Transverse colon (tissue), 4 donors: ENCODE results near the gene HSPA14. TPM values are rescaled to one million over a fixed set of nuclear protein-coding genes. Genes with fewer than 3 reads are reported as not detected.

Experiments used
- DNase-seq: peaks from one replicate; pipeline ENCODE4 v3.0.0-alpha.2; 2019
- H3K27ac ChIP-seq, 4 donors: fragments of 200-600 bp; sonication (generic); 2 replicates each; pipeline ENCODE4 v1.5.1; 2016 to 2018; ENCODE audit warnings: inconsistent platforms in 4 of 4
- H3K27me3 ChIP-seq: fragments of 200-600 bp; sonication (generic); 2 replicates; pipeline ENCODE4 v1.5.1; 2017; ENCODE audit warnings: inconsistent platforms
- H3K36me3 ChIP-seq, 4 donors: fragments of 200-600 bp; sonication (generic); 2 replicates each; pipeline ENCODE4 v1.5.1; 2017 to 2019; ENCODE audit warnings: inconsistent platforms in 4 of 4
- H3K4me1 ChIP-seq, 4 donors: fragments of 200-600 bp; sonication (generic); 2 replicates each; pipeline ENCODE4 v1.5.1; 2017 to 2020; ENCODE audit warnings: inconsistent platforms in 4 of 4
- H3K4me3 ChIP-seq, 4 donors: fragments of 200-600 bp; sonication (generic); 1 replicate in 1 of 4; 2 replicates in 3 of 4; pipeline versions ENCODE4 v1.5.1 to v1.6.1; 2017 to 2019; ENCODE audit warnings: inconsistent platforms in 4 of 4
- H3K9me3 ChIP-seq, 2 donors: fragments of 200-600 bp; sonication (generic); 2 replicates each; pipeline ENCODE4 v1.5.1; 2017 to 2019; ENCODE audit warnings: inconsistent platforms in 2 of 2
- EP300 ChIP-seq: sonication (generic); formaldehyde crosslinking; IDR thresholded peaks from one replicate; pipeline ENCODE4 v1.6.1; 2017; ENCODE audit warnings: antibody characterized with exemption, low read depth
- POLR2A ChIP-seq: fragments of 450-650 bp; IDR thresholded peaks from one replicate; pipeline ENCODE4 v1.6.1; 2016; ENCODE audit warnings: antibody characterized with exemption, mild to moderate bottlenecking, moderate library complexity
- POLR2AphosphoS5 ChIP-seq, 3 donors: sonication (generic); formaldehyde crosslinking; IDR thresholded peaks; one replicate each; pipeline ENCODE4 v1.6.1; 2016; ENCODE audit warnings: antibody characterized with exemption in 3 of 3
- WGBS, 2 donors: methylation state at CpG; one replicate each; pipeline ENCODE4 v1.1.5; 2018; ENCODE audit warnings: low coverage in 1 of 2; 5-methylcytosine and 5-hydroxymethylcytosine counted together
- in situ Hi-C, 4 donors: fragments of 200-750 bp; cut with MboI; loops; one replicate each; pipeline versions ENCODE4 v1.15.0 to v1.15.1; 2017; ENCODE audit warnings: low sequenced_read_pairs in 3 of 4, low pct_ligation_motif_present in 1 of 4, low pct_unique_long_range_greater_than_20kb in 1 of 4
- intact Hi-C: fragments of 100-400 bp; cut with DNase I; formaldehyde crosslinking; loops from one replicate; pipeline ENCODE4 v1.15.1; 2023; ENCODE audit warnings: low total_unique reads
- total RNA-seq, 4 donors: library from RNA; depleted of rRNA; stranded (reverse); fragments of >200 nt; gene quantifications; one replicate each; pipeline ENCODE4 v1.1.0, GENCODE V29; 2016
- TF ChIP-seq, protein P1 (sequence below), 5 experiments: fragments of 200-600 bp in 3 of 5; fragments of 450-650 bp in 2 of 5; sonication (generic) in 3 of 5; IDR thresholded peaks; 1 replicate in 2 of 5; 2 replicates in 3 of 5; pipeline ENCODE4 v1.5.1; 2016 to 2017; ENCODE audit warnings: antibody characterized with exemption in 5 of 5, inconsistent platforms in 3 of 5, mild to moderate bottlenecking in 2 of 5, moderate library complexity in 1 of 5

HSPA14 gene
- total RNA-seq, 4 donors from 2014 or later = 6.7 to 15.4 (median 8.7) TPM

DNA sequence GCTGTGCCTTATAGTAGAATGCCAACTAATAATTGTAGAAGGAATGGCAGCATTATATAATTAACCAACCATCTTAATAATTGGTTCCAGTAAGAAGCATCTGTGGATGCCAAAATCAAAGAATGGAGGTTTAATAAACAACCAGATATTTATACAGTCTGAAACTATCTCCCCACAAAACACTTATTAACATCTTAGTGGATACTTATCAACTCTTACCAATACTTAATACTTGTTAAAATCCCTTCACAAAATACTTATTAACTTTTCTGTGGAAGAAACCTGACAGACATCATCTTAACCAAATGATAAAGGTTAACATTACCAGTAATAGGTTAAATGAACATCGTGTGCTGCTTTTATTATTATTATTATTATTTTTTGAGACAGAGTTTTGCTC is 34.3 kb upstream of the HSPA14 start:
- no peaks in the 10 kb centered on the region for H3K9me3 ChIP-seq
- H3K27me3 ChIP-seq = no peaks in the 10 kb centered on the region
- no peak for DNase-seq
- no peak overlapping the region for H3K4me3 ChIP-seq
- WGBS, 2 donors = 43 to 85% methylated on average over 1 of the region's 1 CpG
- no peaks in the 10 kb centered on the region for H3K4me1 ChIP-seq
- no peaks in the 10 kb centered on the region for H3K36me3 ChIP-seq
- no peak overlapping the region for H3K27ac ChIP-seq
- in situ Hi-C loops (loop anchor here in 2 of 4 donors (25.0 kb wide), 2 partner anchors 267 to 592 kb away; no protein-coding TSS in a partner anchor), intact Hi-C loops (no loop called here)
- TF ChIP-seq EP300 (no peak), POLR2AphosphoS5 (IDR thresholded peaks at IDR 0.05) (no peak), POLR2A (no peak)
- TF ChIP-seq, protein P1, sequence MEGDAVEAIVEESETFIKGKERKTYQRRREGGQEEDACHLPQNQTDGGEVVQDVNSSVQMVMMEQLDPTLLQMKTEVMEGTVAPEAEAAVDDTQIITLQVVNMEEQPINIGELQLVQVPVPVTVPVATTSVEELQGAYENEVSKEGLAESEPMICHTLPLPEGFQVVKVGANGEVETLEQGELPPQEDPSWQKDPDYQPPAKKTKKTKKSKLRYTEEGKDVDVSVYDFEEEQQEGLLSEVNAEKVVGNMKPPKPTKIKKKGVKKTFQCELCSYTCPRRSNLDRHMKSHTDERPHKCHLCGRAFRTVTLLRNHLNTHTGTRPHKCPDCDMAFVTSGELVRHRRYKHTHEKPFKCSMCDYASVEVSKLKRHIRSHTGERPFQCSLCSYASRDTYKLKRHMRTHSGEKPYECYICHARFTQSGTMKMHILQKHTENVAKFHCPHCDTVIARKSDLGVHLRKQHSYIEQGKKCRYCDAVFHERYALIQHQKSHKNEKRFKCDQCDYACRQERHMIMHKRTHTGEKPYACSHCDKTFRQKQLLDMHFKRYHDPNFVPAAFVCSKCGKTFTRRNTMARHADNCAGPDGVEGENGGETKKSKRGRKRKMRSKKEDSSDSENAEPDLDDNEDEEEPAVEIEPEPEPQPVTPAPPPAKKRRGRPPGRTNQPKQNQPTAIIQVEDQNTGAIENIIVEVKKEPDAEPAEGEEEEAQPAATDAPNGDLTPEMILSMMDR (IDR thresholded peaks at IDR 0.05) = no peak

DNA sequence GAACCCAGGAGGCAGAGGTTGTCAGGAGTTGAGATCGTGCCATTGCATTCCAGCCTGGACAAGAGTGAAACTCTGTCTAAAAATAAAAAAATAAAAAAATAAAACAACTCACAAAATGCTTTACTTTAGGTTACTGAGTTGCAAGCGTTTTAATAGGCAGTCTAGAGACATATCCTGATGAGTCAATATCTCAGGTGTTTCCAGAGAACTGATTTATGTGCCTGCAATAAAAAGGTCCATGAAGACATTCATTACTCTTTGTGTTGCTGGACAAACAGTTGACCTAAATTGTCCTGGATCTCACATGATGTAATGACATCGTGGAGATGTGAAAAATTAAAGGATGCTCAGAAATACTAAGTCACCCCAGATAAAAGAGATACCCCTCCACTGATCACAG is 31.8 kb upstream of the HSPA14 start:
- intact Hi-C loops = no loop called here
- H3K27me3 ChIP-seq = no peaks in the 10 kb centered on the region
- no peaks in the 10 kb centered on the region for H3K9me3 ChIP-seq
- 31 to 45% methylated on average over 3 of the region's 3 CpGs for WGBS, 2 donors
- H3K4me3 ChIP-seq = no peak overlapping the region
- TF ChIP-seq POLR2AphosphoS5 (IDR thresholded peaks at IDR 0.05) (no peak), EP300 (no peak), POLR2A (no peak)
- TF ChIP-seq, protein P1 (IDR thresholded peaks at IDR 0.05) = no peak
- no peak for DNase-seq
- no peak overlapping the region for H3K27ac ChIP-seq
- no peaks in the 10 kb centered on the region for H3K4me1 ChIP-seq
- in situ Hi-C loops = loop anchor here in 2 of 4 donors (25.0 kb wide), 2 partner anchors 269 to 594 kb away; no protein-coding TSS in a partner anchor
- H3K36me3 ChIP-seq = no peaks in the 10 kb centered on the region

DNA sequence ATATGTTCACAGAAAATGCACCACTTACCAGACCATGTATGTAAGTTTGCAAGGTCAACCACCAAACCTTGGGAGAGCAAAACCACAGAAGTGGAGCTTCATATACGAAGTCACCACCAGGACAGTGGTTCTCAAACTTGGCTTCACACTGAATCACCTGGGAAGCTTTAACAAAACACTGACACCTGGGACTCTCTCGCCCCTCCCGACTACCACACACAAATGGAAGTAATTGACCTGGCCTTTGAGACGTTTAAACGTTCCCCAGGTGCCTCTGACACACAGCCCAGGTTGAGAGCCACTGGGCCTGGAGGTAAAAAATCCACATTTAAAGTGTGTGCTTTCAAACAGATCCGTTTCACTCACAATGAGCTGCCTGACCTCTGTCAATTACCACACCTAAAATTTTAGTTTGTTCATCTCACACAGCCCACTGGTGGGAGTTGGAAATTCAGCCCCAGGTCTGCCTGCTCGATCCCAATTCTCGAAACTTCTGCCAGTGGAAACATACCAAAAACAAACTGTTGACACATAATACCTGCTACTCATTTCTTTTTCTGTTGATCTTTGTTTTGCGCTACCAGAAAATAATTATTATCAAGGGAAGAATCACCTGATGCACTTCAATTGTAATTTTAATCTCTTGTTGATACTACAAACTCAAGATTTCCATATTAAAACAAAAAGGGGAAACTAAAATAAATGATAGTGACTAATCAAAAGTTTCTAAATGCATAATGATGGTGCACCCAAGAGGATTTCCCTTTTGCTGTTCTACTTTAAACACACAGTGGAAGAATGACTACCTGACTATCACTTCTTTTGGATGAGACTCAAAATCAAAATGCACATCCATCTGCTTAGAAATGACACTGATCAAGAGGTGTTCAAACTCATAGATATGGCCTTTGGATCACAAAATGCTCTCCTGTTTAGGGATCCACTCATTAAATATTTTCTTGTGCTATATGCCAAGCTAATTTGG is 26.8 kb upstream of the HSPA14 start:
- TF ChIP-seq POLR2A (no peak), EP300 (no peak), POLR2AphosphoS5 (IDR thresholded peaks at IDR 0.05) (no peak)
- TF ChIP-seq, protein P1 (IDR thresholded peaks at IDR 0.05) = no peak
- H3K4me1 ChIP-seq = no peaks in the 10 kb centered on the region
- WGBS, 2 donors = 53 to 73% methylated on average over 3 to 9 of the region's 9 CpGs
- intact Hi-C loops = no loop called here
- no peaks in the 10 kb centered on the region for H3K9me3 ChIP-seq
- in situ Hi-C loops = loop anchor here in 2 of 4 donors (25.0 kb wide), 2 partner anchors 274 to 599 kb away; no protein-coding TSS in a partner anchor
- H3K4me3 ChIP-seq = no peak overlapping the region
- H3K27me3 ChIP-seq = no peaks in the 10 kb centered on the region
- DNase-seq = no peak
- H3K27ac ChIP-seq = no peak overlapping the region
- no peaks in the 10 kb centered on the region for H3K36me3 ChIP-seq

DNA sequence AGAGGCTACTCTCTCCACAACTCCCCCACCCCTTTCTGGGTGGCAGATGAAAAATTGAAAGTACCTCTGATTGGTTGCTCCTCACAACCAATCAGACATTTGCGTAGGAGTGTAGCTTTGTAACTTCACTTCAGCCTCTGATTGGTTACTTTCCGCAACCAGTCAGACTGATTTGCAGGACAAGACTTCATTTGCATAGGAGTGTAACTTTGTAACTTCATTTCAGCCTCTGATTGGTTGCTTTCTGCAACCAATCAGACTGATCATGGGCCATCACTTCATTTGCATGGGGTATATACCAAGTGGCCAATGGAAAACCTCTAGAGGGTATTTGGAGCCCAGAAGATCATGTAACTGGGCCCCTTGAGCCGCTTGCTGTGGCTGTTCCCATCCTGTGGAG is 25.8 kb upstream of the HSPA14 start:
- H3K9me3 ChIP-seq = no peaks in the 10 kb centered on the region
- 86 to 91% methylated on average over 1 to 3 of the region's 3 CpGs for whole genome bisulfite sequencing, 2 donors
- no peaks in the 10 kb centered on the region for H3K4me1 ChIP-seq
- intact Hi-C loops = no loop called here
- in situ Hi-C loops = loop anchor here in 2 of 4 donors (25.0 kb wide), 2 partner anchors 275 to 600 kb away; no protein-coding TSS in a partner anchor
- no peak overlapping the region for H3K27ac ChIP-seq
- no peak for DNase-seq
- no peaks in the 10 kb centered on the region for H3K27me3 ChIP-seq
- no peak for TF ChIP-seq POLR2A
- TF ChIP-seq, protein P1 (IDR thresholded peaks at IDR 0.05) = no peak
- no peak for TF ChIP-seq POLR2AphosphoS5 (IDR thresholded peaks at IDR 0.05)
- no peak for TF ChIP-seq EP300
- H3K4me3 ChIP-seq = no peak overlapping the region
- no peaks in the 10 kb centered on the region for H3K36me3 ChIP-seq
